ENCODE results near the gene LRFN2. TPM values are rescaled to one million over a fixed set of nuclear protein-coding genes. Genes with fewer than 3 reads are reported as not detected.

Gene LRFN2
- polyA plus RNA-seq, 2 donors: 0.26 to 0.28 TPM

GRCh38 chr6:40456390-40457013, 130.7 kb downstream of the LRFN2 start:
- Histone ChIP-seq H3K9me3 (ENCODE audit: control insufficient read depth in 2 of 2, insufficient read depth in 1 of 2, low read depth in 1 of 2, low read length in 1 of 2) (no peaks in the 10 kb centered on the region), H3K4me3 (ENCODE audit: low read depth in 1 of 2, low read length in 2 of 2) (no peak overlapping the region), H3K4me1 (ENCODE audit: control insufficient read depth in 2 of 2, insufficient read depth in 2 of 2, low read length in 1 of 2) (no peaks in the 10 kb centered on the region), H3K36me3 (ENCODE audit: control insufficient read depth in 2 of 2, insufficient read depth in 2 of 2, low read length in 1 of 2) (no peaks in the 10 kb centered on the region), H3K27ac (ENCODE audit: low read depth in 2 of 2, low read length in 1 of 2) (no peak overlapping the region), H3K27me3 (ENCODE audit: control insufficient read depth in 1 of 2, insufficient read depth in 2 of 2, low read length in 2 of 2) (no peaks in the 10 kb centered on the region)
- WGBS, 2 donors: 69 to 80% methylated on average over 5 of the region's 5 CpGs

DNA sequence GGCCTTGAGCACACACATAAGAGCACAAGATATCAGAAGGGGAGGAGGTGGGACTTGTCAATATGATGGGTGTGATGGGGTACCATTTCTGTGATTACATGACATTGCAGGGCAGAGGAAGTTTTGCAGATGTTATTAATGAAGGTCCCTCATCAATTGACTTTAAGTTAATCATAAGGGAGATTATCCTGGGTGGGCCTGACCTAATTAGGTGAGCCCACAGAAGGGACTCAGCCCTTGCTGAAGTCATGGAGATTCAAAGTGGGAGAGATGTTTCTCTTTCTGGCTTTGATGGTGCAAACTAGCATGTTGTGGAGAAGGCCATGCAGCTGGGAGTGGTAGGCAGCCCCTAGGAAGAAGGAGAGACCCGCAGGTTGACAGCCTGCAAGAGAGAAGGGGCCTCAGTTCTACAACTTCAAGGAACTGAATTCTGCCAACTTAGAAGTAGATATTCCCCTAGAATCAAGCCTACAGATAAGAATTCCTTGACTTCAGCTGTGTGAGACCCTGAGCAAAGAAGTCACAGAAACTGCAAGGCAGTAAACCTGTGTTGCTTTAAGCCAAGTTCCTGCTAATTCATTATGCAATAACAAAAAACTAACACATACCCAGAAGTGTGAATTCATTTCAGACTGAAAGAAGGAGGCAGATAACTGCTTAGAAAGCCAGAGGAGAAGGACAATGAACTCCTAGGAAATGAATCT, 131.3 kb downstream of the LRFN2 start:
- no peak overlapping the region for H3K27ac ChIP-seq (ENCODE audit: low read depth in 2 of 2, low read length in 1 of 2)

DNA sequence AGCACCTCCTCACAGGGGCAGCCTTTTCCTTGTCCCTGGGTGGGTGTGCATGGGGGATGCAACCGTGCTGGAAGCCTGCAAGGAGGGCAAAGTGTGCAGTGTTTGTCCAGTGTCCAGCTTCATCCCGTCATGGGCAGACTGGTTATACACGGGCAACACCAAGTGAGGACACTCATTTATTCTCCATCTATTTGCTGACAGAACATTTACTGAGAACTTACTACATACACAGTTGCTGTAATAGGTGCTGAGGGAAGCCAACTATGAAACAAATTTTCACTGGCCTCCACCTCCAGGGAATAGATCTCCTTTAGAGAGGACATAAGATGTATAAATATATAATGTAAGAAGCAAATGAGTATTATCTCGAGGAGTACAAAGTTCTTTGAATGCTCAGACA, 136.7 kb downstream of the LRFN2 start:
- no peaks in the 10 kb centered on the region for H3K4me1 ChIP-seq (ENCODE audit: control insufficient read depth in 2 of 2, insufficient read depth in 2 of 2, low read length in 1 of 2)
- H3K36me3 ChIP-seq (ENCODE audit: control insufficient read depth in 2 of 2, insufficient read depth in 2 of 2, low read length in 1 of 2): no peaks in the 10 kb centered on the region
- WGBS, 2 donors: 65 to 70% methylated on average over 4 of the region's 4 CpGs
- no peak overlapping the region for H3K4me3 ChIP-seq (ENCODE audit: low read depth in 1 of 2, low read length in 2 of 2)
- no peaks in the 10 kb centered on the region for H3K27me3 ChIP-seq (ENCODE audit: control insufficient read depth in 1 of 2, insufficient read depth in 2 of 2, low read length in 2 of 2)
- no peaks in the 10 kb centered on the region for H3K9me3 ChIP-seq (ENCODE audit: control insufficient read depth in 2 of 2, insufficient read depth in 1 of 2, low read depth in 1 of 2, low read length in 1 of 2)
- H3K27ac ChIP-seq (ENCODE audit: low read depth in 2 of 2, low read length in 1 of 2): no peak overlapping the region

More for the DNA sequence above, 131.3 kb downstream of the LRFN2 start:
- H3K36me3 ChIP-seq (ENCODE audit: control insufficient read depth in 2 of 2, insufficient read depth in 2 of 2, low read length in 1 of 2): no peaks in the 10 kb centered on the region
- 79 to 89% methylated on average over 1 of the region's 1 CpG for WGBS, 2 donors
- H3K27me3 ChIP-seq (ENCODE audit: control insufficient read depth in 1 of 2, insufficient read depth in 2 of 2, low read length in 2 of 2): no peaks in the 10 kb centered on the region
- H3K9me3 ChIP-seq (ENCODE audit: control insufficient read depth in 2 of 2, insufficient read depth in 1 of 2, low read depth in 1 of 2, low read length in 1 of 2): no peaks in the 10 kb centered on the region
- no peak overlapping the region for H3K4me3 ChIP-seq (ENCODE audit: low read depth in 1 of 2, low read length in 2 of 2)
- no peaks in the 10 kb centered on the region for H3K4me1 ChIP-seq (ENCODE audit: control insufficient read depth in 2 of 2, insufficient read depth in 2 of 2, low read length in 1 of 2)

- Histone ChIP-seq H3K36me3 (ENCODE audit: control insufficient read depth in 2 of 2, insufficient read depth in 2 of 2, low read length in 1 of 2) (no peaks in the 10 kb centered on the region), H3K27me3 (ENCODE audit: control insufficient read depth in 1 of 2, insufficient read depth in 2 of 2, low read length in 2 of 2) (no peaks in the 10 kb centered on the region), H3K4me3 (ENCODE audit: low read depth in 1 of 2, low read length in 2 of 2) (no peak overlapping the region), H3K9me3 (ENCODE audit: control insufficient read depth in 2 of 2, insufficient read depth in 1 of 2, low read depth in 1 of 2, low read length in 1 of 2) (no peaks in the 10 kb centered on the region), H3K4me1 (ENCODE audit: control insufficient read depth in 2 of 2, insufficient read depth in 2 of 2, low read length in 1 of 2) (no peaks in the 10 kb centered on the region), H3K27ac (ENCODE audit: low read depth in 2 of 2, low read length in 1 of 2) (no peak overlapping the region)
- 33% methylated on average over 1 of the region's 1 CpG for WGBS, 2 donors
Measured at GRCh38 chr6:40444811-40445210, 142.4 kb downstream of the LRFN2 start.

- WGBS, 2 donors: 67 to 80% methylated on average over 3 of the region's 3 CpGs
- H3K36me3 ChIP-seq (ENCODE audit: control insufficient read depth in 2 of 2, insufficient read depth in 2 of 2, low read length in 1 of 2): no peaks in the 10 kb centered on the region
- no peak overlapping the region for H3K27ac ChIP-seq (ENCODE audit: low read depth in 2 of 2, low read length in 1 of 2)
- H3K4me3 ChIP-seq (ENCODE audit: low read depth in 1 of 2, low read length in 2 of 2): no peak overlapping the region
- H3K9me3 ChIP-seq (ENCODE audit: control insufficient read depth in 2 of 2, insufficient read depth in 1 of 2, low read depth in 1 of 2, low read length in 1 of 2): no peaks in the 10 kb centered on the region
- no peaks in the 10 kb centered on the region for H3K27me3 ChIP-seq (ENCODE audit: control insufficient read depth in 1 of 2, insufficient read depth in 2 of 2, low read length in 2 of 2)
- H3K4me1 ChIP-seq (ENCODE audit: control insufficient read depth in 2 of 2, insufficient read depth in 2 of 2, low read length in 1 of 2): no peaks in the 10 kb centered on the region
Measured at GRCh38 chr6:40444312-40444711, 142.9 kb downstream of the LRFN2 start.

- Histone ChIP-seq H3K4me3 (ENCODE audit: low read depth in 1 of 2, low read length in 2 of 2) (no peak overlapping the region), H3K9me3 (ENCODE audit: control insufficient read depth in 2 of 2, insufficient read depth in 1 of 2, low read depth in 1 of 2, low read length in 1 of 2) (no peaks in the 10 kb centered on the region), H3K27me3 (ENCODE audit: control insufficient read depth in 1 of 2, insufficient read depth in 2 of 2, low read length in 2 of 2) (no peaks in the 10 kb centered on the region), H3K4me1 (ENCODE audit: control insufficient read depth in 2 of 2, insufficient read depth in 2 of 2, low read length in 1 of 2) (no peaks in the 10 kb centered on the region), H3K27ac (ENCODE audit: low read depth in 2 of 2, low read length in 1 of 2) (no peak overlapping the region), H3K36me3 (ENCODE audit: control insufficient read depth in 2 of 2, insufficient read depth in 2 of 2, low read length in 1 of 2) (no peaks in the 10 kb centered on the region)
- 95 to 98% methylated on average over 2 of the region's 2 CpGs for WGBS, 2 donors
Measured at GRCh38 chr6:40443842-40444241, 143.3 kb downstream of the LRFN2 start.

DNA sequence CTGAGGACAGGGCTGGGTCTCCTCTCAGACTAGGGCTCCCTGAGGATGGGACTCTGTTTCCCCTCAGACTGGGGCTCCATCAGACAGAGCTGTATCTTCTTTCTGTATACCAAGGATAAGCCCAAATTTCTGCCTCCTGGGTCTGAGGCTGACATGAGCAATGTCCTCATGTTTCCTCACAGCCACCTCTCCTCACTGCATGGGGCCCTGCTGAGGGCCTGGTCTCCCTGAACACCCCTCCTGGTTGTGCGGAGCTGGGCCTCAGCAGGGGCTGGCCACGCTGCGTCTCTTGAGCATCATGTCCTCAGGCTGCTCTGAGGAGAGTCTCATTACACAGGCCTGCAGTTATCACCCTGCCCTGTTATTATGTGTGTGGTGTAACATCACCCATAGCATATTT, 144.6 kb downstream of the LRFN2 start:
- WGBS, 2 donors: 89 to 93% methylated on average over 3 of the region's 3 CpGs
- H3K4me3 ChIP-seq (ENCODE audit: low read depth in 1 of 2, low read length in 2 of 2): no peak overlapping the region
- no peaks in the 10 kb centered on the region for H3K4me1 ChIP-seq (ENCODE audit: control insufficient read depth in 2 of 2, insufficient read depth in 2 of 2, low read length in 1 of 2)
- H3K36me3 ChIP-seq (ENCODE audit: control insufficient read depth in 2 of 2, insufficient read depth in 2 of 2, low read length in 1 of 2): no peaks in the 10 kb centered on the region
- no peak overlapping the region for H3K27ac ChIP-seq (ENCODE audit: low read depth in 2 of 2, low read length in 1 of 2)
- no peaks in the 10 kb centered on the region for H3K9me3 ChIP-seq (ENCODE audit: control insufficient read depth in 2 of 2, insufficient read depth in 1 of 2, low read depth in 1 of 2, low read length in 1 of 2)
- H3K27me3 ChIP-seq (ENCODE audit: control insufficient read depth in 1 of 2, insufficient read depth in 2 of 2, low read length in 2 of 2): no peaks in the 10 kb centered on the region

DNA sequence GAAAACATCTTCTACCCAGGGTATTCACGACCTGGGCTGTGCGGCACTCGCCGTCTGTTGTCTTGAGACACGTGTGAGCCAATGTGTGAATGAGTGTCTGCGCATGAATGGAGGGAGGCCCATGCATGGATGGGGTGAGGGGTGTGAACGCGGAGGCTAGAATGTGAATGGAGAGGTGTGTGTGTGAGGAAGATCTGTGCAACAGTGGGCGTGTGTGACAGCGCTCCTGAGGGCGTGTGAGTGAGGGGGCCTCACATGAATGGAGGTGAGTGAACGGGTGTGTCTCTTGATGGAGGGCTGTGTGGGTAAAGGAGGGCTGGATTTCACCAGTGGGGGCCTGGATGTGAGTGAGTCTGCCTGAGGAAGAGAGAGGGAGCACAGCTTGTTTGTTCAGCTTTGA, 146.0 kb downstream of the LRFN2 start:
- Histone ChIP-seq H3K4me3 (ENCODE audit: low read depth in 1 of 2, low read length in 2 of 2) (no peak overlapping the region), H3K27ac (ENCODE audit: low read depth in 2 of 2, low read length in 1 of 2) (no peak overlapping the region), H3K4me1 (ENCODE audit: control insufficient read depth in 2 of 2, insufficient read depth in 2 of 2, low read length in 1 of 2) (no peaks in the 10 kb centered on the region), H3K27me3 (ENCODE audit: control insufficient read depth in 1 of 2, insufficient read depth in 2 of 2, low read length in 2 of 2) (no peaks in the 10 kb centered on the region), H3K36me3 (ENCODE audit: control insufficient read depth in 2 of 2, insufficient read depth in 2 of 2, low read length in 1 of 2) (no peaks in the 10 kb centered on the region), H3K9me3 (ENCODE audit: control insufficient read depth in 2 of 2, insufficient read depth in 1 of 2, low read depth in 1 of 2, low read length in 1 of 2) (no peaks in the 10 kb centered on the region)
- WGBS, 2 donors: 89 to 93% methylated on average over 12 of the region's 12 CpGs

- H3K27me3 ChIP-seq (ENCODE audit: control insufficient read depth in 1 of 2, insufficient read depth in 2 of 2, low read length in 2 of 2): no peaks in the 10 kb centered on the region
- H3K27ac ChIP-seq (ENCODE audit: low read depth in 2 of 2, low read length in 1 of 2): no peak overlapping the region
- H3K9me3 ChIP-seq (ENCODE audit: control insufficient read depth in 2 of 2, insufficient read depth in 1 of 2, low read depth in 1 of 2, low read length in 1 of 2): no peaks in the 10 kb centered on the region
- 34 to 37% methylated on average over 6 of the region's 6 CpGs for WGBS, 2 donors
- H3K4me1 ChIP-seq (ENCODE audit: control insufficient read depth in 2 of 2, insufficient read depth in 2 of 2, low read length in 1 of 2): no peaks in the 10 kb centered on the region
- H3K36me3 ChIP-seq (ENCODE audit: control insufficient read depth in 2 of 2, insufficient read depth in 2 of 2, low read length in 1 of 2): no peaks in the 10 kb centered on the region
- H3K4me3 ChIP-seq (ENCODE audit: low read depth in 1 of 2, low read length in 2 of 2): no peak overlapping the region
Measured at GRCh38 chr6:40440053-40440452, 147.1 kb downstream of the LRFN2 start.

All from esophagus (tissue), 2 donors.